ENCODE results near the gene ACER1. TPM values are rescaled to one million over a fixed set of nuclear protein-coding genes. Genes with fewer than 3 reads are reported as not detected.
"Not testable (repeated sequence)": the region's sequence is repeated elsewhere in the genome, so short reads cannot be mapped to it uniquely, and the experiment has no call there.

Gene ACER1
- total RNA-seq, 1 experiment from 2014 or later: not detected

DNA sequence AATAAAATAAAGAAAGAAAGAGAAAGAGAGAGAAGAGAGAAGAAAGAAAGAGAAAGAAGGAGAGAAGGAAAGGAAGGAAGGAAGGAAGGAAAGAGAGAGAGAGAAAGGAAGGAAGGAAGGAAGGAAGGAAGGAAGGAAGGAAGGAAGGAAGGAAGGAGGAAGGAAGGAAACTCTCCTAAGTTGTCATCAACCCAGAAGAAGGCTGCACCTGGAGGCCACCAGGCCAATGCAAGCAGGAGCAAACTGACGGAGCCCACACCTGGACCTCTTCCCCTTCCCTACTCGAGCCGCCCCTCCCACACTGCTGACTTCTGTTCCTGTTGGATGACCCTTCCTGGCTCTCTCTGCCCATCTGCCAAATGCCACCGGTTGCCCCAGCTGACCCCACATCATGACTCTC is 8.7 kb downstream of the ACER1 start:
- no peak overlapping the region for H3K4me3 ChIP-seq

DNA sequence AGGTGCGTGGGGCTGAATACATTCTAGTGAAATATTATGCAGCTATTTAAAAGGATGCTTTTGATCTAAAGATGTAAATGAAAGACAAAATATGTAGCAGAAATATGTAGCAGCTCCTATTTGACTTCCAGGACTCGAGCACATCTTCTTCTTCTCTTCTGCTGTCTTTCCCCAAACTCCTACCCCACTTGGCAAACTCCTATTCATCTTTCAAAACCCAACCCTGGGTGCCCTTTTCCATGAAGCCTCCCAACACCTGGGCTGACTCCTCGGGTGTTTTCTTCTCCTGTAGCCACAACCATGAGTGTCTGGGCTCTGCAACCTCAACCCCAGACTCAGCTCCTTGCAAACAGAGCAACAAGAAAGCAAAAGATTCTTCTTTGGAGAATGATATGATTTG is 11.1 kb downstream of the ACER1 start:
- no peaks in the 10 kb centered on the region for H3K36me3 ChIP-seq
- no peaks in the 10 kb centered on the region for H3K27me3 ChIP-seq
- no peak for DNase-seq
- no peak overlapping the region for H3K4me3 ChIP-seq
- no peaks in the 10 kb centered on the region for H3K9me3 ChIP-seq

More for the DNA sequence above, 8.7 kb downstream of the ACER1 start:
- DNase-seq: no peak
- Histone ChIP-seq H3K27me3 (no peaks in the 10 kb centered on the region), H3K36me3 (no peaks in the 10 kb centered on the region), H3K9me3 (no peaks in the 10 kb centered on the region)

DNA sequence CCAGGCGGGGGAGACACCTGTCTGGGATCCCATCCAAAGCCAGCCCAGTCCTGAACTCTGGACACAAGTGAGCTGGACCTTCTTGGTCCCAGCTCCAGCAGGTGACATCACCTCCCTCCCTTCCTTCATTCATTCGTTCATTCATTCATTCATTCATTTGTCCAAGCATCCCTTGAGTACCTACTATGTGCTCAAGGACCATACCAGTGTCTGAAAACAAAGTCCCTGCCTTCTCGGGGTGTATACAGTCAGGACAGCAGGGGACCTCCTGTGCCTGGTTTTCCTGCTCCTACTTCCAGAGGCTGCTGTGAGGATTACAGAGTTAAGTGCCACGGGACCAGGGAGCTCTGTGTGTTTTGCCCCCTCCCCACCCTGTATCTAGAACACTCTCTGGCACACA is 14.0 kb downstream of the ACER1 start:
- Histone ChIP-seq H3K36me3 (no peaks in the 10 kb centered on the region), H3K9me3 (no peaks in the 10 kb centered on the region), H3K27me3 (no peaks in the 10 kb centered on the region), H3K4me3 (no peak overlapping the region)
- no peak for DNase-seq

DNA sequence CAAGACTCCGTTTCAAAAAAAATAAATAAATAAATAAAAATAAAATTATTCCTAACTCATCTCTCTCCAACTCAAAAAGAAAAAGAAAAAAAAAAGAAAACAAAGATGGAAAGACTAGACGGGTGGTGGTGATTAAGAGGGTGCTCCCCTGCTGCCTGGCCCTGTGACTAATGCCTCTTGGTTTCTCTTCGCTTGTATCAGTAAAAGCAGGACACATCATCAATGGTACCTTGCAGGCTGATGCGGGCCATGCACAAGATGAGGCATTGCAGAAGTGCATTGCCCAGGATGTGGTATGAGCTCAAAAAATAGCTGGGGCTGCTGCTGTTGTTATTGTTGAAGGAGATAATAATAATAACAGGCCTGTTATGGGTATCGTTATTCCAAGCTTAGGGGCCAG is 14.6 kb downstream of the ACER1 start:
- Histone ChIP-seq H3K9me3 (no peaks in the 10 kb centered on the region), H3K27me3 (no peaks in the 10 kb centered on the region), H3K36me3 (no peaks in the 10 kb centered on the region), H3K4me3 (no peak overlapping the region)
- DNase-seq: peak; percentile 30

DNA sequence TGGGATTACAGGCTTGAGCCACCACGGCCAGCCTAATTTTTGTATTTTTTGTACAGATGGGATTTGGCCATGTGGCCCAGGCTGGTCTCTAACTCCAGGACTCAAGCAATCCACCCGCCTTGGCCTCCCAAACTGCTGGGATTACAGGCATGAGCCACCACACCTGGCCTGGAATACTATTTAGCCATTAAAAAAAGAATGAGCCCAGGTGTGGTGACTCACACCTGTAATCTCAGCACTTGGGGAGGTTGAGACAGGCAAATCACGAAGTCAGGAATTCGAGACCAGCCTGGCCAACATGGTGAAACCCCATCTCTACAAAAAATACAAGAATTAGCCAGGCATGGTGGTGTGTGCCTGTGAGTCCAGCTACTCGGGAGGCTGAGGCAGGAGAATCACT is 17.8 kb downstream of the ACER1 start:
- H3K36me3 ChIP-seq, H3K27me3 ChIP-seq, H3K4me3 ChIP-seq, H3K9me3 ChIP-seq, DNase-seq: not testable (repeated sequence)

DNA sequence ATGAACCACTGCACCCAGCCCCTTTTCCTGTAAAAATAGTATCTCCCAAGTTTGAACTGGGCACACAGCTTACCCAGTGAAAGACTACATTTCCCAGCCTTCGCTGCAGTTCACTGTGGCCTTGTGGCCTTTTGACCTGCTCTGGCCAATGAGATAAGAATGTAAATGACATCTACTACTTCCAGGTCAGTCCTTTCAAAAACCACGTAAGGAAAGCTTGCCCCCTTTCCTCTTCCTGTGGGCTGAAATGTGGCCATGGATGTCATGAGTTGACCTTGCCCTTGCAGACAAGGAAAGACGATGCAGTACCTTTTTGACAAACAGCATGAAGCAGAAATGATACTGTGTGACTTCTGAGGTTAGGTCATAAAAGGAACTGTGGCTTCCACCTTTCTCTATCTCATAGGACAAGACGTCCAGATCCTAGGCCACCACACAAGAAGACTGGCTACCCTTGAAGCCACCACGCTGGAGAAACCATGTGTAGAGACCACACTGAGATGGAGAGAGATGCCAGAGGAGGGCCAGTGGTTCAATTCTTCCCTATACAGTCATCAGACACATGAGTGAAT is 19.9 kb downstream of the ACER1 start:
- Histone ChIP-seq H3K36me3 (no peaks in the 10 kb centered on the region), H3K4me3 (no peak overlapping the region), H3K9me3 (no peaks in the 10 kb centered on the region), H3K27me3 (no peaks in the 10 kb centered on the region)
- no peak for DNase-seq

DNA sequence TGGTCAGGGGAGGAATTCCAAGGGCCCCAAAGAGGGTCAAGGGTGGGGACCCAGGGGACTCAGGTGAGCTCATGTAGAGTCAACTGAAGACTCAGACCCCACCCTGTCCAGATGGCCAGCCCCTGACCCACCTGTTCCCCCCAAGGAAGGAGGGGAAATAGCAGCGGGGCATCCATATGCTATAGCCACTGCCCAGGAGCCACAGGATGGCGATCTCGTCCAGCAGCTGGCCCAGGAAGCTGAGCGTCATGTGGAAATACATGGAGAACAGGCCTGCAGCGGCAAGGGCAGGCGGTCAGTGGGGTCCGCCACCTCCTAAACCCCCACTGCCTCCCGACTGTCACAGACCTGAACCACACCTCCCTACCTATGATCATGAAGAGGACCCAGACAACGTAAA is 21.4 kb downstream of the ACER1 start:
- Histone ChIP-seq H3K9me3 (no peaks in the 10 kb centered on the region), H3K27me3 (no peaks in the 10 kb centered on the region), H3K4me3 (no peak overlapping the region), H3K36me3 (no peaks in the 10 kb centered on the region)
- no peak for DNase-seq

DNA sequence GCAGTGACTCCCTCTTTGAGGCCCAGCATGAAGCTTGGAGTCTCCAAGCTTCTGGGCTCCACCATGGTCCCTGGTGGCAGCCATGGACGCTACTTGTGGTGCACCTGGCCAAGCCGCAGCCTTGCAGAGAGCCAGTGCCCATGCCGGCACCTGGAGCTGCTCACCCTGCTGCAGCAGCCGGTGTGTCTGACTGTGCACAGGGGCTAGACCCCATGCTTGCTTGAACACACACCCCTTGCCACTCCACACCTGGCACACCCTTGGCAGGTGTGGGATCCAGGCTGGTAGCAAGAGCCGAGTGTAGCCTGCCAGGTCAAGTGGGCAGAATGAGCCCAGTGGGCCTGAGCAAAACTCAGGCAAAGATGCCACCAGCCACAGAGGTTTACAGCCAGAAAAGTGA is 35.0 kb downstream of the ACER1 start:
- no peak for DNase-seq
- H3K9me3 ChIP-seq: no peaks in the 10 kb centered on the region; the same call in 1 of the 2 replicates
- no peak overlapping the region for H3K4me3 ChIP-seq
- H3K36me3 ChIP-seq: no peaks in the 10 kb centered on the region
- no peaks in the 10 kb centered on the region for H3K27me3 ChIP-seq

DNA sequence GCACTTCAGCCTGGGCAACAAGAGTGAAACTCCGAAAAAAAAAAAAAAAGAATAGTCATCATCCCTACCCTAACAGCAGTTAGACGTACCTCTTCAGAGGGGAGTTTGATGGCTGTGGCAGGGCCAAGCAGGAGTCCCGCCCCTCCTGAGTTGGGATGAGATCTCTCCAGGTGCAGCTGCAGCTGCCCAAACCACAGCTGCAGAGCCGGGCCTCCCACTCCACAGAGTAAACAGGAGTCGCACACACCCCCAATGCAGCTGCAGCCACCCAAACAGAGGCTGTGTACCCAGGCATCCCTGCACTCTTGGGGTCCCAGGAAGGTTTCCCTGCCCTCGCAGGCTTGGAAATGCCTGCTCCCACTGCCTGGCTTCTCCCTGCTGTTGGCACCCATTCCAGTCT is 36.2 kb downstream of the ACER1 start:
- DNase-seq: no peak
- no peaks in the 10 kb centered on the region; the same call in 1 of the 2 replicates for H3K9me3 ChIP-seq
- H3K4me3 ChIP-seq: no peak overlapping the region
- no peaks in the 10 kb centered on the region for H3K27me3 ChIP-seq
- no peaks in the 10 kb centered on the region for H3K36me3 ChIP-seq

DNA sequence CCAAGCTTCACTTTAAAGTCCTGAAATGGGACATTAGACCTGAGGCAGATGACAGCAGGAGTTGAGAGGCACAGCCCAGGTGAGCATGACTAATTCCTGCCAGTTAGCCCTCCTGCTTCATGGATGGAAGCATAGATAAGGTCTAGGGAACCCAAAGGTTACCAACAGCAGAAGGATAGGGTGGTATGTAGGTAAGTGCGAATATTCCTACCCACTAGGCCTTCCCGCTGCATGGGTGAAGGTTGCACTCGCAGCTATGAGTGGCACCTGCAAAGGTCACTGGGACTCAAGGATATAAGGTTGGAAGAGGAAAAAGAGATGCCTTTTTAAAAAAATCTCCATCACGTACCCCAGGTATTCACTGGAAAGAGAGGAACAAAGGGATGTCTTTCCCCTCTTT is 41.4 kb downstream of the ACER1 start:
- Histone ChIP-seq H3K9me3 (peaks cover 2% of the 10 kb centered on the region), H3K27me3 (no peaks in the 10 kb centered on the region), H3K36me3 (no peaks in the 10 kb centered on the region), H3K4me3 (no peak overlapping the region)
- no peak for DNase-seq

DNA sequence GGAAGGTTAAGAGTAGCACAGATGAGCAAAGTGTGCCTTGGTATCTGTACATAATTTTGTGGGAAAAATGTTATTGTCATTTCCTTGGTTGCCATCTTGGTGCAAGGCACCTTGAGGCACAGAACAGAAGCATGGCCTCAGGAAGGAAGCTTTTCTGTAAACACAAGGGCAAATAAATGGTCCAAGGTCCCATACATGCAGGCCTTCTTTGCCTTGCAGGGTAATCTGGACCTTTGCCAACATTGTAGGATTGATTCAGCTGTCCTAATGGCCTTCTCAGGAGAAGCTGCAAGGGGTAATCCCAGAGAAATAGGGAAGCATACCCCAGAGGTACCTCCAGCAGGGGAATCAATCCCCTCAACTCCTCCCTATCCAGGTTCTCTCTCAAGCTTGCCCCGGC is 44.7 kb downstream of the ACER1 start:
- DNase-seq: no peak
- Histone ChIP-seq H3K4me3 (no peak overlapping the region), H3K27me3 (no peaks in the 10 kb centered on the region), H3K36me3 (no peaks in the 10 kb centered on the region), H3K9me3 (peaks cover 2% of the 10 kb centered on the region; the same call in 1 of the 2 replicates)

DNA sequence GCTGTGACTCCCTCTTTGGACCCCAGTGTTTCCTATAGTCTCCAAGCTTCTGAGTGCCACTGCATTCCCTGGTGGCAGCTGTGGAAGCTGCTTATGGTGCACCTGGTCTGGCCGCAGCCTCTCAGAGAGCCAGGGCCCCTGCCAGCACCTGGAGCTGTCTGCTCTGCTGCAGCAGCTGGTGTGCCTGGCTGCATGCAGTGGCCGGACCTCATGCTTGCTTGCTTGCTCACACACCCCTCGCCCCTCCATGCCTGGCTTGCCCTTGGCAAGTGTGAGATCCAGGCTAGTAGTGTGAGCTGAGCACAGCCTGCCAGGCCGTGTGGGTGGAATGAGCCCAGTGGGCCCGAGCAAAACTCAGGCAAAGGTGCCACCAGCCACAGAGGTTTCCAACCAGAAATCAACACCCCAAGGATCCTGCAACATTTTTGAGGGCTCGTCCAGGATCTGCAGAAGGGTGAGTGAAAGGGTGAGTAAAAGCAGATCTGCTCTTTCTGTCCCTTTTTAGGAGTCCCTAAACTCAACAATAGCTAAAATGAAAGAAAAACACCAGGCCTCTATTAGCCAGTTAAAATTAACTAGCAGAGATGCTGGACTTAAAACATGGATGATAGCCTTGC is 46.0 kb downstream of the ACER1 start:
- Histone ChIP-seq H3K4me3 (no peak overlapping the region), H3K36me3 (no peaks in the 10 kb centered on the region), H3K9me3 (peaks cover 2% of the 10 kb centered on the region; the same call in 1 of the 2 replicates), H3K27me3 (no peaks in the 10 kb centered on the region)
- DNase-seq: no peak

DNA sequence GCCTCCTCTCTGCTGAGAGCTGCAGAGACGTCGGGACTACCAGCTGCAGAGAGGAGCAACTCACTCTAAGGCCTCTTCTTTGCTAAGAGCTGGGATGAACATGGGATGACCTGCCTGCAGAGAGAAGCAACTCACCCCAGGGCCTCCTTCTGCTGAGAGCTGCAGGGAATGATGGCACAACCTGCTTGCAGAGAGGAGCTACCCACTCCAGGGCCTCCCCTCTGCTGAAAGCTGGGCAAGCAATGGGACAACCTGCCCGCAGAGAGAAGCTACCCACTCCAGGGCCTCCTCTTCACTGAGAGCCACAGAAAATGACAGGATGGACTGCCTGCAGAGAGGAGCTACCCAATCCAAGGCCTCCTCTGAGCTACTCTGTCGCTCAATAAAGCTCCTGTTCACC is 46.7 kb downstream of the ACER1 start:
- H3K9me3 ChIP-seq: peaks cover under 1% of the 10 kb centered on the region; the same call in 1 of the 2 replicates
- DNase-seq: no peak

DNA sequence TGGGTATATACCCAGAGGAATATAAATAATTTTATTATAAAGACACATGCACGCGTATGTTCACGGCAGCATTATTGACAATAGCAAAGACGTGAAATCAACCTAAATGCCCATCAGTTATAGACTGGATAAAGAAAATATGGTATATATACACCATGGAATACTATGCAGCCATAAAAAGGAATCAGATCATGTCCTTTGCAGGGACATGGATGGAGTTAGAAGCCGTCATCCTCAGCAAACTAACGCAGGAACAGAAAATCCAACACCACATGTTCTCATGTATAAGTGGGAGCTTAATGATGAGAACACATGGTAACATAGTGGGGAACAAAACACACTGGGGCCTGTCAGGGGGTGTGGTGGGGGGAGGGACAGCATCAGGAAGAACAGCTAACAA is 51.0 kb downstream of the ACER1 start:
- not testable (repeated sequence) for H3K36me3 ChIP-seq, H3K27me3 ChIP-seq, H3K4me3 ChIP-seq, H3K9me3 ChIP-seq, DNase-seq

More for the DNA sequence above, 46.7 kb downstream of the ACER1 start:
- Histone ChIP-seq H3K36me3 (no peaks in the 10 kb centered on the region), H3K4me3 (no peak overlapping the region), H3K27me3 (no peaks in the 10 kb centered on the region)

DNA sequence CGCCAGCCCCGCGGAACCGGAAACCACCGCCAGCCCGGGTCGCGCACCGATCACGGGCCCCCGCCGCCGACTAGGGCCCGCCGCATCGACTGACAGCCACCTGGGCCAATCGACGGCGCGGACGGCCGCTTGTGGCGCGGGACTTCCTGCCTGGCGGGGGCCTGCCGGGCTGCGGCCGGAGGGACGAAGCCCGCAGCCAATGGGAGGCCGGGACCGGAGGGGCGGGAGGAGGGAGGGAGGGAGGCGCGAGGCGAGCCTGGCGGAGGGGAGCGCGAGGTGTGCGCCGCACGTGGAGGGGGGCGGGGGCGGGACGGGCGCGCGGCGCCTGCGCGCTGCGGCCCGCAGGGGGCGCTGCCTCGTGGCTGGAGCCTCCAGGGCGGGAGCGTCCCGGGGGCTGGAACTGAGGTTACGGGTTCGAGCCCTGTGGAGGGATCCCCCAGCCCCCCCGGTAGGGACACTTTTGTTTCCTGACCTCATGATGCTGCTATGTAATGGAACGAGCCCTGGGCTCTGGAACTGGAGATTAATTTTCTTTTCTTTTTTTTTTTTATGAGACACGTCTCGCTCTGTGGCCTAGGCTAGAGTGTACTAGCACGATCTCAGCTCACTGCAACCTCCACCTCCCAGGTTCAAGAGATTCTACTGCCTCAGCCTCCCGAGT is 53.4 kb downstream of the ACER1 start, which contains the start of gene MLLT1:
Gene MLLT1, minus strand, starts transcription at position 45 of the 661 bp plus-strand sequence. CDS start 191 bp downstream, outside the sequence.
- Histone ChIP-seq H3K4me3 (peak within 1 kb of the TSS; percentile 66), H3K27me3 (no peaks in the 10 kb centered on the region), H3K36me3 (no peaks in the 10 kb centered on the region; the same call in 1 of the 2 replicates), H3K9me3 (no peaks in the 10 kb centered on the region)
- DNase-seq: peak; percentile 97

DNA sequence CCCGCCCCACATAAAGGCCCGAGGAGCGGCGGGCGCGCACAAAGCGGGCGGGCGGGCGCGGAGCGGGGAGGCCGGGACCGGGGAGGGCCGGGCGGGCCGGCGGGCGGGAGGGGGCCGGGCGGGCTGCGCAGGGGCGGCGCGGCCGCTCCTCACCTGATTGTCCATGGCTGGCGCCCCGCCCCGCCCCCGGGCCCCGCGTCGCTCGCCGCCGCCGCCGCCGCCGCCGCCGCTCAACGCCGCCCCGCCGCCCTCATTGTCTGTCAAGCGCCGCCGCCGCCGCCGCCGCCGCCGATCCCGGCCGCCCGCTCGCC is 53.8 kb downstream of the ACER1 start:
- no peak for DNase-seq

DNA sequence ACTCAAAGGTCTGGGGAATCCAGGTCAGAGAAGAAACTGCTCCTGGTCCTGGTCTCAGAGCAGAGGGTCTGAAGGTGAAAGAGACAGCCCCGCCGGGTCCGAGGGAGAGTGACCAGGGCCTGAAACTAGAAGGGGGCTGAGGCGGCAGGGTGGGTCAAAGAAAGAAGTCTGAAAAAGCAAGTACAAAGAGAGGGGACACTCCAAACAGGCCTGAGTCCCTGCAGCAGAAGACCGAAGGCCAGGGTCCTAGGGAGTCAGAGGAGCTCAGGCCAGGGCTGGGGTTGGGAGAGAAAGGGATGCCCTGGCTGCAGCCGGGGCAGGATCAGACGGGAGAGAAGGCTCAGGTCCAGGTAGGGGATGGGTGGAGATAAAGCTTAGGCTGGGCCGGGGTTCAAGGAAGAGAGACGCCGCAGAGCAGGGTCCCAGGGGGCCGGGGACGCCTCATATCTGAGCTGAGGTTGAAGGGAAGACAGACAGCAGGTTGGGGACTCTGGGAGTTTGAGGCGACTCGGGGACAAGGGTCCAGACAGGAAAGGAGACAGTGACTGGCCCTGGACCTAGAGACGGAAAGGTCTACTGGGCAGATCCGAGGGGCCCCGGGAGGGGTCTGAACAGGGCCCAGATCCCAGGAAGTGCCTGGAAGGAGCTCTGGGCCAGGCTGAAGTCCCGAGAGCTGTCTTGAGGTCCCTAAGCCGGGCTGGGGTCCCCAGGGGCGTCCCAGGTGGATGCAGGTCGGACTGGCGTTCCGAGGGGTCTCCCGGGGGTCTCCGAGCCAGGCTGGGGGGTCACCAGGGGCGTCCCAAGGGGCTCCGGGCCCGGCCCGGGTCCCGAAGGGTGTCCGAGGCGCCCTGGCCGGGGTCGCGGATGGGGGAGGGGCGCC is 54.4 kb downstream of the ACER1 start:
- Histone ChIP-seq H3K27me3 (no peaks in the 10 kb centered on the region), H3K9me3 (no peaks in the 10 kb centered on the region), H3K36me3 (no peaks in the 10 kb centered on the region; the same call in 1 of the 2 replicates), H3K4me3 (peak overlapping the region; percentile 66)
- no peak for DNase-seq

More for the DNA sequence above, 53.8 kb downstream of the ACER1 start:
- H3K9me3 ChIP-seq: no peaks in the 10 kb centered on the region
- no peaks in the 10 kb centered on the region; the same call in 1 of the 2 replicates for H3K36me3 ChIP-seq
- peak overlapping the region; percentile 66 for H3K4me3 ChIP-seq
- no peaks in the 10 kb centered on the region for H3K27me3 ChIP-seq
